A673 (cell line): ENCODE results near the gene TRIM14. TPM values are rescaled to one million over a fixed set of nuclear protein-coding genes. Genes with fewer than 3 reads are reported as not detected.

Experiments used
- BruUV-seq: library from RNA; stranded (reverse); fragments of 400-500 nt; replicated peaks from 2 replicates; lab custom pipeline; 2021; lab: Mats Ljungman, UMichigan
- CTCF ChIA-PET: fragments of 300-600 bp; sonication (Branson Sonifier 250); formaldehyde crosslinking; loops from one replicate; lab custom pipeline; 2022; ENCODE audit warnings: antibody characterized with exemption; lab: Charles Lee
- POLR2A ChIA-PET: fragments of 300-600 bp; sonication (Branson Sonifier 250); formaldehyde crosslinking; loops from one replicate; lab custom pipeline; 2022; ENCODE audit warnings: antibody characterized with exemption; ENCODE audit not compliant: low non-redundant PET; lab: Charles Lee
- DNase-seq: peaks from one replicate; pipeline ENCODE4 v3.0.0-alpha.2; 2015; ENCODE audit warnings: low spot score
- H3K27ac ChIP-seq: fragments of 200-600 bp; sonication (generic); 2 replicates; pipeline ENCODE4 v1.5.1; 2016; ENCODE audit warnings: mixed run types, low read depth, mild to moderate bottlenecking, mixed read lengths, antibody characterized with exemption, low read length; ENCODE audit not compliant: poor library complexity, severe bottlenecking
- H3K27me3 ChIP-seq: fragments of 200-600 bp; sonication (generic); replicated peaks from 2 replicates; pipeline ENCODE4 v1.6.1; 2017; ENCODE audit warnings: mixed run types, low read depth, mild to moderate bottlenecking, mixed read lengths, antibody characterized with exemption, low read length; ENCODE audit not compliant: insufficient read depth, poor library complexity
- H3K36me3 ChIP-seq: fragments of 200-600 bp; sonication (generic); 2 replicates; pipeline ENCODE4 v1.6.1; 2016; ENCODE audit warnings: mixed run types, mild to moderate bottlenecking, mixed read lengths, antibody characterized with exemption, low read length; ENCODE audit not compliant: insufficient read depth, poor library complexity, severe bottlenecking
- H3K4me1 ChIP-seq: fragments of 200-600 bp; sonication (generic); 2 replicates; pipeline ENCODE4 v1.6.1; 2017; ENCODE audit warnings: mixed run types, mild to moderate bottlenecking, mixed read lengths, antibody characterized with exemption, low read length; ENCODE audit not compliant: insufficient read depth, poor library complexity, severe bottlenecking
- H3K4me3 ChIP-seq: fragments of 200-600 bp; sonication (generic); 2 replicates; pipeline ENCODE4 v1.5.1; 2016; ENCODE audit warnings: low read depth, mixed run types, mild to moderate bottlenecking, mixed read lengths, low read length; ENCODE audit not compliant: poor library complexity, severe bottlenecking
- H3K9me3 ChIP-seq: fragments of 200-600 bp; sonication (generic); 2 replicates; pipeline ENCODE4 v1.6.1; 2016; ENCODE audit warnings: mixed run types, low read depth, mild to moderate bottlenecking, mixed read lengths, antibody characterized with exemption, low read length; ENCODE audit not compliant: poor library complexity, severe bottlenecking
- CTCF ChIP-seq: fragments of 300-800, 200-600 bp; sonication (generic); conservative IDR thresholded peaks from 2 replicates; pipeline ENCODE4 v1.5.1; 2017; ENCODE audit warnings: low read depth, mild to moderate bottlenecking, antibody characterized with exemption, low read length, moderate library complexity, mixed read lengths
- EZH2 ChIP-seq: fragments of 200-600 bp; sonication (generic); IDR thresholded peaks from 2 replicates; pipeline ENCODE4 v1.6.1; 2017; ENCODE audit warnings: borderline replicate concordance, low read depth, mild to moderate bottlenecking, mixed read lengths, antibody characterized with exemption, low read length; ENCODE audit not compliant: poor library complexity, severe bottlenecking
- intact Hi-C: fragments of 100-400 bp; cut with micrococcal nuclease; formaldehyde crosslinking; loops from one replicate; pipeline ENCODE4 v1.10.0; 2022; ENCODE audit not compliant: unreplicated experiment
- total RNA-seq: library from RNA; stranded (reverse); gene quantifications from 2 replicates; pipeline ENCODE4 v1.2.3, GENCODE V29; 2021

Gene TRIM14
- total RNA-seq, 1 experiment from 2014 or later = 3.8 TPM

GRCh38 chr9:98135938-98136337 lies 16.9 kb upstream of the TRIM14 start:
- Histone ChIP-seq H3K4me1 (no peaks in the 10 kb centered on the region), H3K27me3 (no peaks in the 10 kb centered on the region), H3K4me3 (no peak overlapping the region), H3K36me3 (no peaks in the 10 kb centered on the region), H3K27ac (no peak overlapping the region), H3K9me3 (no peaks in the 10 kb centered on the region)
- intact Hi-C loops = no loop called here
- DNase-seq = no peak
- no peak for TF ChIP-seq CTCF
- TF ChIP-seq EZH2 = no peak
- ChIA-PET CTCF (no interaction called here), POLR2A (no interaction called here)
- BruUV-seq = no TSS peak

- H3K27ac ChIP-seq = no peak overlapping the region
- H3K4me1 ChIP-seq = no peaks in the 10 kb centered on the region
- TF ChIP-seq EZH2 = no peak
- no peaks in the 10 kb centered on the region for H3K27me3 ChIP-seq
- no peak overlapping the region for H3K4me3 ChIP-seq
- no peaks in the 10 kb centered on the region for H3K36me3 ChIP-seq
- ChIA-PET CTCF (no interaction called here), POLR2A (no interaction called here)
- no peak for DNase-seq
- intact Hi-C loops = no loop called here
- H3K9me3 ChIP-seq = no peaks in the 10 kb centered on the region
- no TSS peak for BruUV-seq
These were observed 16.5 kb upstream of the TRIM14 start for GRCh38 chr9:98135558-98135934.

GRCh38 chr9:98134702-98135557 lies 15.9 kb upstream of the TRIM14 start:
- CTCF ChIA-PET = no interaction called here
- H3K27me3 ChIP-seq = no peaks in the 10 kb centered on the region
- BruUV-seq = no TSS peak
- no peaks in the 10 kb centered on the region for H3K4me1 ChIP-seq
- no peaks in the 10 kb centered on the region for H3K36me3 ChIP-seq
- no peaks in the 10 kb centered on the region for H3K9me3 ChIP-seq
- intact Hi-C loops = no loop called here
- no peak for TF ChIP-seq EZH2
- no peak for TF ChIP-seq CTCF
- POLR2A ChIA-PET = no interaction called here
- H3K4me3 ChIP-seq = no peak overlapping the region
- DNase-seq = no peak
- H3K27ac ChIP-seq = no peak overlapping the region
